HL-60/S4 (cell line): ENCODE measurements around the gene PRPF39.
"Not testable (repeated sequence)": the region's sequence is repeated elsewhere in the genome, so short reads cannot be mapped to it uniquely, and the experiment has no call there.

Experiments used
- in situ Hi-C: fragments of 300-500 bp; cut with MboI; formaldehyde crosslinking; loops from 2 replicates; pipeline ENCODE4 v1.14.3; 2022; ENCODE audit warnings: low sequenced_read_pairs

Gene PRPF39

DNA sequence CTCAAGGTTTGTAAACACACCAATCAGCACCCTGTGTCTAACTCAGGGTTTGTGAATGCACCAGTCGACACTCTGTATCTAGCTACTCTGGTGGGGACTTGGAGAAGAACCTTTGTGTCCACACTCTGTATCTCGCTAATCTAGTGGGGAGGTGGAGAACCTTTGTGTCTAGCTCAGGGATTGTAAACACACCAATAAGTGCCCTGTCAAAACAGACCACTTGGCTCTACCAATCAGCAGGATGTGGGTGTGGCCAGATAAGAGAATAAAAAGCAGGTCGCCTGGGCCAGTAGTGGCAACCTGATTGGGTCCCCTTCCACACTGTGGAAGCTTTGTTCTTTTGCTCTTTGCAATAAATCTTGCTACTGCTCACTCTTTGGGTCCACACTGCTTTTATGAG is 2.8 kb upstream of the PRPF39 start:
- in situ Hi-C loops: not testable (repeated sequence)

DNA sequence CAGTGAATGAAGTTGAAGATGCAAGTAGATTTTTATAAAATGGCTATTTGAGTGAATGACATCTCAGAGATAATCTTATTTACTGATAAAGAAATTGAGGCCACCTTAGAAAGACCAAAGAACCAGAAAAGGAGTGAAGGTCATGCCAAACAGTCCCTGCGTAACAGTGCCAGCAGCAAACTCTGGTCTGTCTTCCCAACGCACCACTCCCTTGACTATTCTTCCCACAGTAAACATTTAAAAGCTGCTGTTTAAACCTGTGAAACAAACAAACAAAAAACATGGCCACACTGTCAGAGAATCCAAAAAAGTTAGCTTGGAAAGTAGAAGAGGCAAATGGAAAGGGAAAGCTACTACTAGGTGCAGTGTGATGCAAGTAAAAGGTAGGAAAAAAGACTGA is 1.5 kb upstream of the PRPF39 start:
- in situ Hi-C loops: no loop called here

DNA sequence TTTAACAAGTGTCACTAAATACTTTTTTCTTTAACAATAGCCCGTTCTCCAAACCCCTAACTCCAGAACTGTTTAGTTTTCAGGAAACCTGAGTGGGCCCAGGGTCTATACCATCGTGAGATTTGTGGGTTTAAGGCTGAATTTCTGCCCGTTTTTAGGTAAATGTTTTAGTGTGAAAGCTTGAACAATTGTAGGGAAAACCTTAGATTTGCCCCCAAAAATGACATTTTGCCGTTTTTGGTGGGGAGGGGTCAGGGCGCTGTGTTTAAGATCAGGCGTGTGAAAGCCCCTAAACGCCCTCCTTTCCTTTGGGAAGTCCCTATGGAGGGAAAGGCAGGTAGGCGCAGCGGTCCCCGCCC is 320 bp upstream of the PRPF39 start:
- in situ Hi-C loops: no loop called here

DNA sequence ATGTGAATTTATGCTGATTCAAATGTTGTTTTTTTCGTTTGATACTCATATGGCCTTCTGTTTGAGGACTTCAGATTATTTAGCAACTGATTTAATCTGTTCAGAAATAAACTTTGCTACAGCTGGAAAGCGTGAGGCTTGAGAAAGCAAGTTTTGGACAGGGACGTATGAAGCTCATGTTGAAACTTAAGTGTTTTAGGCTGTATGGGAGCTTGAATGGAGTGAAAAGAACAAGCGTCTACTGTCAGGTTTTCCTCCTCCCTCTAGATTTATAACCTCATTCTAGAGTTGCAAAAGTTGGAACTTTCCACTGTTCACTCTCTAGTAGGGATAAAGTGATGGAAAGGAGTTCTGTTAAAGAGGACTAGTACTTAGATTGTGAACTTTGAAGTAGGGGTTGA is 1.0 kb downstream of the PRPF39 start:
- in situ Hi-C loops: no loop called here

DNA sequence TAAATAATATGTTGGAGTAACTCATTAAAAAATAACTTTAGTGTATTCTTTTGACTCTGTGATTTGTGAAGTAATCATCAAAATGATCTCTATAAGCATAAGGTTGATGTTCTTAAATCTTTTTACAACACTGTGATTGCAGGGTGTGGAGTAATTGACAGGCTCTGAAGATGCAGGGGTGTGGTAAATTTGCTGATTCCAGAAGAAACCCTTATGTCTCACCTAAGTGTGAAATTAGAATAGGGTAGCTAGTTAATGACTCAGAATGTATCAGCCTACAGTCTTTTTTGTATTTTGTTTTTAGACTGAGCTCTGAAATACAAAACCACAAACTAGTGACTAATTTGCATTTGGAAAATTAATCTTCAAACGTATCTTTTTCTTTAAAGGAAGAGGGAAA is 5.9 kb downstream of the PRPF39 start:
- in situ Hi-C loops: no loop called here

DNA sequence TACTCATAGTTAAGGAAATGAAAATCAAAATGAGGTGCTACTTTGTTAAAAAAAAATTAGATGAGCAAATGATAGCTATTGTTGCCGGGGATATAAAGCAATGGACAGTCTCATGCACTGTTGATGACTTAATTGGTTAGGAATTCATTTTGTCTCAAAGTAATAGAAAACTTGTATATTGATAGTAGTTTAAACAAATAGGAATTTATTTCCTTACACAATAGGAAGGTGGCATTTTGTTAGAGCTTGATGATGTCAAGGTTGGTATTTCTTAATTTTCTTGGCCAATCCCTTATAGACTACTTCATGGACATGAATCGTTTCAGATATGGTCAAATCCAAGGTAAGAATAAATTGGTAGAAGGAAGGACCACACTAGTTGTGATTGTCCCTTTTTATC is 7.8 kb downstream of the PRPF39 start:
- in situ Hi-C loops: no loop called here

DNA sequence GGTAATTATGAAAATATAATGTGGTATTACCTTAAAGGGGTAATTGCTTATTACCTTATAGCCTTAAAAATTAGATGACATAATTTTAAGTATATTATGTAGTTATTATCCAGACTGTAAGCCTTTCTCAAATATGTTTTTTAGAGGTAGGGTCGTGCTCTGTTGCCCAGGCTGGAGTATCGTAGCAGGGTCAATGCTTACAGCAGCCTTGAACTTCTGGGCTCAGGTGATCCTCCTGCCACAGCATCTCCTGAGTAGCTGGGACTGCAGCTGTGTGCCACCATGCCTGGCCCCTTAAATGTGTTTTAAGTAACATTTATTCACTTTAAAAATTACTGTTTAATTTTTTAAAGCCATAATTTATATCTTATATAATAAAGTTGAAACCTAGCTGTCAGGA is 10.4 kb downstream of the PRPF39 start:
- in situ Hi-C loops: no loop called here

DNA sequence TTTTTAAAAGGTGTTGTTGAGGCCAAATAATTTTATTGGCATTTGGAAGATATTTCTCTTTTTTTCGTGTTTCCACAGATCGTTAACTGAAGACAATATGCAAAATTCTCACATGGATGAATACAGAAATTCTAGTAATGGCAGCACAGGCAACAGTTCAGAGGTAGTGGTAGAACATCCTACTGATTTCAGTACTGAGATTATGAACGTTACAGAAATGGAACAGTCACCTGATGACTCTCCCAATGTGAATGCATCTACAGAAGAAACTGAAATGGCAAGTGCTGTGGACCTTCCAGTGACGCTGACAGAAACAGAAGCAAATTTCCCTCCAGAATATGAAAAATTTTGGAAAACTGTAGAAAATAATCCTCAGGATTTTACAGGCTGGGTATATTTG is 11.2 kb downstream of the PRPF39 start:
- in situ Hi-C loops: no loop called here

DNA sequence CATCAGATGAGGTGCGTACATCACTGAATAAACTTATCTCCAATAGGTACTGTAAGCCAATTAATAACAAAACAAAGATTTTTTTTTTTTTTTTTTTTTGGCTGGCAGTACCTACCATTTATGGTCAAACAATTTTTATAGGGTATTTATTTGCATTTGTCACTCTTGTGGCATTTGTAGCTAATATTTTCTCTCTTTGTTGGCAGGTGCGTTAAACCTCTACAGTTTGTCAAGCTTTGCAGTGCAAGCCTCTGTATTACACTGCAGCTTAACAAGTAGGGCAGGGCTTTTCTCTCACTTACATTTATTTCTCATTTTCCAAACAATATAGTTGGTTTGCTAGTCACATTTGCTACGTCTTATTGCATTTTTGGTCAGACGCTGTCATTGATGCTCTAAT is 12.3 kb downstream of the PRPF39 start:
- in situ Hi-C loops: no loop called here

DNA sequence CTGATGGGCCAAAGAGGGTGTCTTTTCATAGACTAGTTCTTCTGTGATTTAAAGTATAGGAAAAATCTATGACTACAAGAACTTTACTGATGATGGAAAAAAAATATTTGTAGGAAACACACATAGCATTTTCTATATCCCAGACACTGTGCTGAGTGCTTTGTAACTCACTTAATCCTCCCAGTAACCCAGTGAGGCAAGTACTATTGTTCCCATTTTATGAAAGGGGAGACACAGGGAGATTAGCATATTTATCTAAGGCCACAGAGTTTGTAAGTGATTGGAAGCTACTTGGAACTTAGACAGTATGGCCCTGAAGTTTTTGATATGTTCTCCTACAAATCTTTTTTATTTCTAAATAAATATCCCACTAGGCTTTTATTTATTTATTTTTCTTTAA is 19.9 kb downstream of the PRPF39 start:
- in situ Hi-C loops: no loop called here

DNA sequence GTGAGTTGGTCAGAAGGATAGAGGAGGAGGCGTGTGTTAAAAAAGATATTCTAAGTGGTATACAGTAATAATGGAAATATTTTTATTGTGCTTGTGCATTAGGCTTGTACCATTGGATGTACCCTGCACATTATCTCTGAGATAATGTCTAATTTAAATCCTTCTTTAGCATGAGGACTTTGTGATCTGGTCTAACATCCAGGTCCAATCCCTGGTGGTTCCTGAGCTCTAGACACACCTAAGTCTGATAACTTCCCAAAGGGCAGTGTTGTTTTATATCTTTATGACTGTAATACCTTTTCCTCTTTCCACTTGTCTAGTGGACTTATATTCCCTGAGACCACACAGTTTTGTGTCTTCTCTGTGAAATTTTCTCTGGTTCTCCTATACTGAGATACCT is 20.6 kb downstream of the PRPF39 start:
- in situ Hi-C loops: no loop called here

DNA sequence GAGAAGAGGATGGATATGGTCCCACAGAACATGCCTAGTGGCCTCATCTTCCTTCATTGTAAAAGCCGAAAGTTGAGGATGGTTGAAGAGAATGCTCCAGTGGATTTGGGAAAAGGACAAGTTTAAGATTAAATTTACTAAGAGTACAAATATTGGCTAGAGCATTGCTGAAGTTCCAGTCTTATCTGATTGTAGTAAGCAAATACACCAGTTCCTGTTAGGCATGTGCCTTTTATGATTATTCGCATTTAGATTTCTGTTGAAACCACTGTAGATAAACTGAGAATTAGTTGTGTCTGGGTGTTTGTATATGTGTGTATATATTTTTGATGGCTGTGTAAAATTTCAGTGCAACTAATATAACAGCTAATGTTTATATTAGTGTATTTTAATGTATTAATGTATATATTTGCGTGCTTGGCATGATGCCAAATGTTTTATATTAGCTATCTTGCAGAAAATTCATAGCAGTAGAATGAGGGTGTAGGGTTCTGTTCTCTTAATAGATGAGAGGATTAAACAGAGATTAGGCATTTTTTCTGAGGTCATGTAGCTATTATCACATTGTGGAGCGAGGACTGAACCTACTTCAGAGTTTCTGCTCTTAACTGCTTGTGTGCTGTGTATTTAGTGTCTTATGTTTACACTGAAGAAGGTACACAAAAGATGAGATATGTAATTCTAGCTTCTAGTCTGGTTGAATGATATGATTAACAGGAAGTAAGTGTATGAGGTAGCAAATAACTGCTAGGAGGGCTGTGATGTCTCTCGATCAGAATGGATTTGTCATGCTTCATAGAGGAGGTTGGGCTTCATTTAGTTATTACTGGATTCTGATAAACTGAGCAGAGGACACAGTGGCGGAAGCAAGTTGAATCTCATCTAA is 29.2 kb downstream of the PRPF39 start:
- in situ Hi-C loops: no loop called here

DNA sequence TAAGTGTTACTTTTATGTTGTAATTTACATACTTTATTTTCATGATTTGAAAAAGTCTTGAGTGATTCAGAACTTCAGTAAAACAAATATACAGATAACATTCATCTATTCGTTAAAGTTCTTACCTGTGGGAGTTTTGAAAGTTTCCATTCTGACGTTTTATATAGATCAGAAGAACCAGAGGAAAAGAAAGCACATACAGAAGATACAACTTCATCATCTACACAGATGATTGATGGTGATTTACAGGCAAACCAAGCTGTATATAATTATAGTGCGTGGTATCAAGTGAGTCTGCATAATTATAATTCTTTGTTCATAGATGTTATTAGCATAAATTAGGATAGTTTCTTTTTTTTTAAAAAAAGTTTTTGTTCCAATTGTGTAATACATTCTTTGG is 30.4 kb downstream of the PRPF39 start:
- in situ Hi-C loops: no loop called here

DNA sequence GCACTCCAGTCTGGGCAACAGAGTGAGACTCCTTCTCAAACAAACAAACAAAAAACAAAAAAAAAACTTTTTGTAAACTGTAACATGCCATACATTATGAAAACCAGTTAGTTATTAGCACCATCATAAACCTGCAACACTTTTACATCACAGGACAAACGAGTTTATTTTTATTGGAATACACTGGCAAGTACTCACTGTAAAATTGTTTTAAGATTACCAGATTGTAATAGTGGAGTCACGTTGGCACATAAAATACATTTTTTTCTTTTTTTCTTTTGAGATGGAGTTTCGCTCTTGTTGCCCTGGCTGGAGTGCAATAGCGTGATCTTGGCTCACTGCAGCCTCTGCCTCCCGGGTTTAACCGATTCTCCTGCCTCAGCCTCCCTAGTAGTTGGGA is 34.7 kb downstream of the PRPF39 start:
- in situ Hi-C loops: no loop called here

DNA sequence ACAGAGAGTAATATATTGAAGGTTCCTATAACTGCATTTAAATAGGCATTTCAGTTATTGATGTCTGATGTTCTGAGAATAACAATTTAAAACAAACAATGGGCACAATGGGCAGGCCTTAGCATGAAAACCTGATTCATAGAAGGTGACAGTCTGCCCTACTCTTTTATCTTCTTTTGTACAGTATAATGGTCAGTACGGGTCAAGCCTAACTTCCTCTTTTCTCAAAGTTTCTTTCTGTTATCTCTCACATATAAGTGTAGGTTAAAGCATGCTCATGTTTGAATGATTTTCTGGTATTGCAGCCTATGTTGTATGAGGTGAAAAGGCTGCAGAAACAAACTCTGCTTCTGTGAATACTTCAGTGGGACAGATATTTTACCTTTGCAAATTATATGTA is 36.2 kb downstream of the PRPF39 start:
- in situ Hi-C loops: no loop called here

DNA sequence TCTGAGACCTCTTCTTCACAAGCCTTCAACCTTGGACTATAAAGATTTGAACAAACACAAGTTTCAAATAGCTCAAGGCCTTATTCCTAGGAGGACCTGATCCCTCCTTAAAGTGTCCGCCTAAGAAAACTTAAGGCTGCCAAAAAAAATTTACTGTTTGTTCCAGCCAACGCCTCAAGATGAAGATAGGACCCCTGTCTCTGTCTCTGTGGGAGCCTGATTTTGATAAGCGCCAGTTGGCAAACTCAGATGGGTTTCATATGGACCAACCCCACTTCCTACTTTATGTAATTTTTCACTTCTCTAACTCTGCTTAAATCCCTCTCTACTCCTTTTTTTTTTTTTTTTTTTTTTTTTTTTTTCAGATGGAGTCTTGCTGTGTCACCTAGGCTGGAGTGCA is 39.4 kb downstream of the PRPF39 start:
- in situ Hi-C loops: no loop called here

DNA sequence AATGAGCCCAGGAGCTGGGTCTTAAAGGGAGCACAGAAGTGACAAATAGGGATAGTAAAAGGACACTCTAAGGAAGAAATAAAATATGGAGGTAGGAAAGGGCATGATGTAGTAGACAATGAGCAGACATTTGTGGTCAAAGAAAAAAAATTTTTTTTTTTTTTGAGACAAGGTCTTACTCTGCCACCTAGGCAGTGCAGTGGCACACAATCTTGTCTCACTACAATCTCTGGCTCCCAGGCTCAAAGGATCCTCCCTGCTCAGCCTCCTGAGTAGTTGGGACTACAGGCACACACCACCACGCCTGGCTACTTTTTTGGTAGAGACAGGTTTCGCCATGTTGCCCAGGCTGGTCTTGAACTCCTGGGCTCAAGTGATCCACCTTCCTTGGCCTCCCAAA is 41.8 kb downstream of the PRPF39 start:
- in situ Hi-C loops: no loop called here

DNA sequence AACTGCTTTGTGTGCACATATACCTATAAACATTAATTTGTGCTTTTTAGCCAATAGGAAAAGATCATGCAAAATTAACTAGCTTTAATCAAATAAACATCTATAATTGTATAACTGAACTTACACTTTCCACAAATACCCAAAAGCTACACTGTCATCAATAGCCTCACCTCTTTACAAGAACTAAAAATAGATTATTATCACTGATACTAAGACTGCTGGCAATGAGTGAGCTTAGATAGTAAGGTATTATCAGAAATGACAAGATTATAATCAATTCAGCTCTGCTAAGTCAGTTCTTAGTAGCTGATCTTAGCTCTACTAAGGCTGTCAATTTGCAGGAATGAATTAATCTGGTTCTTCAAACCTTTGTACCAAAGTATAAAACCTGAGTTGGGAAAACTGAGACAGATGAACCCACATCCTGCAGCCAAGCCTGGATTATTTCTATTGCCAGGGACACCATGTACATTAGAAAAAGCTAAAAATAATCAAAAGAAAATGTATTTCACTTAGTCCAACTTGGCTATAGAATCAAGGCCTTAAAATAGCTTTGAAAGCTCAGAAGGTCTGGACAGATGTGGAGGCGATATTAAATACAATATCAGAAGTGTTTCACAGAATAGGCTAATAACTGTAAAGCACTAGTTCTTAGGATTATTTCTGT is 45.2 kb downstream of the PRPF39 start:
- in situ Hi-C loops: no loop called here

DNA sequence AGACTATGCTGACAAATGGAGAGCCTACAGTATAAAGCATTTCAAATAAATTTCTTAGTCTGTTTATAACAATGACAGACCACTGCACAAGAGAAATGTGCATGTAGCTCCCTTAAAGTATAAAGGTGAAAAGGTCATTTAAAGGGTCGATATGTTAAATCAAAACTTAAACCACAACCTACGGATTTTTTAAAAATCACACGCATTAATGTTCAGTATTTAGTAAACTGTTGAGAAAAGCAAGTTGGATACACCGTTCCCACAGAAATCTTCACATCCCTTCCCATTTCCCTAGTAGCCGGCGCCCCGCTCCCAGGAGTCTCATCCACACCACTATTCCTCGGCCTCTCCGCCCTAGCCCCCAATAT is 49.8 kb downstream of the PRPF39 start:
- in situ Hi-C loops: no loop called here

DNA sequence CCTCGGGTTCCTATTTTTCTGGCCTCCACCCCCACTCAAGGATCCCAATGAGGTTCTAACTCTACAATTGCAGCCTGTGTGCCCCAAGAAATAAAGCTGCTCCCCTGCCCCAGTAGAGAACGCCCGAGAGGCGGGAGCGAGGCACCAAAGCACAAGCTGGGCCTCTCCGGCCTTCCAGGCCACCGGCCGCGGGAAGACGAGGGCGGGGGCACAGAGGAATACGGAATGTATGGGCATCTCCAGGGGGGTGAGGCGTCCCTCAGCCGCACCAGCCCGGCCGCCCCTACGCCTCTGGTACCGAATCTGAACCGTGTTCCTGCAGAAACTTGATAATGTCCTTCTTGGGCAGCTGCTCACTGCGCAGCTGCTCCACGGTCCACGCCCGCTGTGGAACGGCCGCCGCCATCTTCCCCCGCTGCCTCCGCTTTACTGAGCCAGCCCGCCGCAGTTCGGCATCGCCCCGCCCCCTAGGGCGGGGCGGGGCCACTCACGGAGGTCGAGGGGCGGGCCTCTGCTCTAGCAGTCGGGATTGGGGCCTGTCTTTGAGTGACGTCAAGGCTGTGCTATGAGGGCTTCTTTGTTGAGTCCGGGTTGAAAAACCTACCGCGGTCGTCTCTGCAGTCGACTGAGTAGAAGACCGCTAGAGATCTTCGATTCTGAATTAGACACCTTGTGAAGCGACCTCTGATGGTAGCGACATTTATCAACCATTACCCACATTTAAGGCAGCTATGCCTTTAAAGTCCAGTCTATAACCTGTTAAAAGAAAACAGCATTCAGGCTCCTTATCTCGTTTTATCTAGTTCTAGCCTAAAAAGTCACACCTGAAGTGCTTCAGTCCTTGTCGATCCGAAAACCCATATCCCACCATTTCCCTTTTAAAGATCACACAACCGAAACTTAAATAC is 50.4 kb downstream of the PRPF39 start, which contains the start of gene FKBP3:
TSS of gene FKBP3 (minus strand) at position 431 of the 908 bp plus-strand sequence. CDS start at position 406, 25 bp downstream.
- in situ Hi-C loops: no loop called here

DNA sequence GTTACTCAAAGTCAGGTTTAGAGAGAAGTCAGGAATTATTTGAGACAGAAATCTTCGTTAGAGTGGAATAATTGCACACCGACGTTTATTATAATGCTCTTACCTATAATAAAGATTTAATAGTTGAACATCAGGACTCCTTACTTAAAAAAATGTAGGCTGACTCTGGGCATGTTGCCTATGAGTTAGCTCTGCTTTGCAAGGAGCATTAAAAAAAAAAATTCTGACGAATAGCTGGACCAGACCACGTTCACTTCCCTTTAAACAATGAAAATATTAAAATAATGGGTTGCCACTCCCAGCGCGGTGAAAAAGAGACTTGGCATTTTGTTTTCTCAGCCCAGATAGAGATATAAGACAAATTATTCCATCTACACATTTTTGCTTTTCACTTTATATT is 51.2 kb downstream of the PRPF39 start:
- in situ Hi-C loops: no loop called here
